ENCODE results near the gene DAPK2. TPM values are rescaled to one million over a fixed set of nuclear protein-coding genes. Genes with fewer than 3 reads are reported as not detected.

DAPK2 gene
- total RNA-seq, 1 donor from 2014 or later, result 2.4 TPM

- no peak for TF ChIP-seq CTCF (IDR thresholded peaks at IDR 0.05)
- H3K27me3 ChIP-seq, result no peaks in the 10 kb centered on the region
- no peak overlapping the region for H3K4me3 ChIP-seq
- intact Hi-C loops (cut with DNase I), result loop anchor here (10.0 kb wide), 1 partner anchor 108 kb away; the partner anchor contains the start of gene HERC1
- H3K9me3 ChIP-seq, result no peaks in the 10 kb centered on the region
- no peaks in the 10 kb centered on the region for H3K36me3 ChIP-seq
- H3K4me1 ChIP-seq, result peaks cover 18 to 28% of the 10 kb centered on the region in 2 donors
- no peak overlapping the region for H3K27ac ChIP-seq
- no peak for DNase-seq (ENCODE audit: low spot score in 2 of 2)
Observed at GRCh38 chr15:63942486-63943365, 103.6 kb downstream of the DAPK2 start.

GRCh38 chr15:63941698-63942465 lies 104.4 kb downstream of the DAPK2 start:
- Histone ChIP-seq H3K4me1 (peaks cover 18 to 28% of the 10 kb centered on the region in 2 donors), H3K4me3 (no peak overlapping the region), H3K27me3 (no peaks in the 10 kb centered on the region), H3K9me3 (no peaks in the 10 kb centered on the region), H3K36me3 (no peaks in the 10 kb centered on the region), H3K27ac (peak overlapping the region; percentile 59 to 64)
- DNase-seq (ENCODE audit: low spot score in 2 of 2), result no peak
- TF ChIP-seq CTCF (IDR thresholded peaks at IDR 0.05), result no peak
- intact Hi-C loops (cut with DNase I), result loop anchor here (10.0 kb wide), 1 partner anchor 107 kb away; the partner anchor contains the start of gene HERC1

- Histone ChIP-seq H3K4me1 (peaks cover 18 to 28% of the 10 kb centered on the region in 2 donors), H3K27me3 (no peaks in the 10 kb centered on the region), H3K9me3 (no peaks in the 10 kb centered on the region), H3K36me3 (no peaks in the 10 kb centered on the region), H3K4me3 (no peak overlapping the region), H3K27ac (peak overlapping the region; percentile 59 to 64)
- intact Hi-C loops (cut with DNase I), result loop anchor here (10.0 kb wide), 1 partner anchor 106 kb away; the partner anchor contains the start of gene HERC1
- no peak for TF ChIP-seq CTCF (IDR thresholded peaks at IDR 0.05)
- no peak for DNase-seq (ENCODE audit: low spot score in 2 of 2)
Observed at GRCh38 chr15:63940966-63941620, 105.2 kb downstream of the DAPK2 start.

- intact Hi-C loops (cut with DNase I), result loop anchor here (10.0 kb wide), 1 partner anchor 105 kb away; the partner anchor contains the start of gene HERC1
- no peak overlapping the region for H3K4me3 ChIP-seq
- no peaks in the 10 kb centered on the region for H3K36me3 ChIP-seq
- H3K27me3 ChIP-seq, result no peaks in the 10 kb centered on the region
- TF ChIP-seq CTCF (IDR thresholded peaks at IDR 0.05), result no peak
- peaks cover 18 to 28% of the 10 kb centered on the region in 2 donors for H3K4me1 ChIP-seq
- H3K27ac ChIP-seq, result peak overlapping the region; percentile 59 to 64
- H3K9me3 ChIP-seq, result no peaks in the 10 kb centered on the region
- DNase-seq (ENCODE audit: low spot score in 2 of 2), result peak in 1 of 2 donors; percentile 74
Observed at GRCh38 chr15:63939531-63940130, 106.7 kb downstream of the DAPK2 start.

- Histone ChIP-seq H3K9me3 (no peaks in the 10 kb centered on the region), H3K27ac (peak overlapping the region; percentile 47 to 64), H3K27me3 (no peaks in the 10 kb centered on the region), H3K4me3 (no peak overlapping the region), H3K36me3 (no peaks in the 10 kb centered on the region), H3K4me1 (peaks cover 18 to 28% of the 10 kb centered on the region in 2 donors)
- intact Hi-C loops (cut with DNase I), result no loop called here
- DNase-seq (ENCODE audit: low spot score in 2 of 2), result no peak
- TF ChIP-seq CTCF (IDR thresholded peaks at IDR 0.05), result no peak
Observed at GRCh38 chr15:63938486-63939061, 107.7 kb downstream of the DAPK2 start.

All from ascending aorta (tissue), 2 donors.